ENCODE data around the gene SKOR1. TPM values are rescaled to one million over a fixed set of nuclear protein-coding genes. Genes with fewer than 3 reads are reported as not detected.

The SKOR1 gene
- total and polyA plus RNA-seq, 2 of the 8 experiments (the other 6 are each of a cell fraction or from before 2014, with no cell fraction given) = 0.03 to 0.11 TPM

- TF ChIP-seq SIN3A (conservative IDR thresholded peaks at IDR 0.05 in 1 of 2, IDR thresholded peaks at IDR 0.05 in 1 of 2; ENCODE audit: low read depth in 1 of 2, low read length in 2 of 2) (peak; percentile 80 to 86; a peak in 2 of 4 replicates), RBBP5 (IDR thresholded peaks at IDR 0.05; ENCODE audit: borderline replicate concordance, low read depth, low read length) (0 out of 2 replicates have a peak, but pooled peaks have one; percentile 9), KDM1A (IDR thresholded peaks at IDR 0.05; ENCODE audit: borderline replicate concordance, low read length) (peak; percentile 53; the same call in 1 of the 2 replicates), HDAC2 (IDR thresholded peaks at IDR 0.05; ENCODE audit: borderline replicate concordance in 1 of 2, low read depth in 2 of 2, low read length in 2 of 2) (no peak), ATF2 (IDR thresholded peaks at IDR 0.05; ENCODE audit: low read length) (no peak)
Observed at GRCh38 chr15:67824976-67825880, at the start of gene SKOR1 (continued).
